ENCODE measurements around the gene APRT. TPM values are rescaled to one million over a fixed set of nuclear protein-coding genes. Genes with fewer than 3 reads are reported as not detected.

Gene APRT
- polyA plus RNA-seq, 1 experiment = 152 TPM

GRCh38 chr16:88804552-88805339 lies 7.0 kb downstream of the APRT start:
- H3K4me3 ChIP-seq (ENCODE audit: low read depth, low read length) = peak overlapping the region; percentile 77
- peaks cover 5% of the 10 kb centered on the region for H3K36me3 ChIP-seq (ENCODE audit: control insufficient read depth, insufficient read depth, low read length)
- POLR2A ChIA-PET = no interaction called here
- no peaks in the 10 kb centered on the region for H3K27me3 ChIP-seq (ENCODE audit: control insufficient read depth, insufficient read depth, low read length)
- TF ChIP-seq CTCF (IDR thresholded peaks at IDR 0.05; ENCODE audit: insufficient read depth, low read depth, low read length) = no peak
- CTCF ChIA-PET = no interaction called here
- DNase-seq (ENCODE audit: low read depth) = no peak

GRCh38 chr16:88804173-88804551 lies 7.6 kb downstream of the APRT start:
- ChIA-PET CTCF (interaction anchor here (2.0 kb wide), 1 partner anchor 11 kb away, joined by 7 read pairs; no protein-coding TSS in a partner anchor), POLR2A (no interaction called here)
- Histone ChIP-seq H3K4me3 (ENCODE audit: low read depth, low read length) (peak overlapping the region; percentile 77), H3K36me3 (ENCODE audit: control insufficient read depth, insufficient read depth, low read length) (peaks cover 3% of the 10 kb centered on the region), H3K27me3 (ENCODE audit: control insufficient read depth, insufficient read depth, low read length) (no peaks in the 10 kb centered on the region)
- TF ChIP-seq CTCF (IDR thresholded peaks at IDR 0.05; ENCODE audit: insufficient read depth, low read depth, low read length) = no peak
- no peak for DNase-seq (ENCODE audit: low read depth)

- POLR2A ChIA-PET = interaction anchor here (0.7 kb wide), 1 partner anchor 10 kb away, joined by 9 read pairs; no protein-coding TSS in a partner anchor
- Histone ChIP-seq H3K36me3 (ENCODE audit: control insufficient read depth, insufficient read depth, low read length) (peaks cover 3% of the 10 kb centered on the region), H3K4me3 (ENCODE audit: low read depth, low read length) (peak within 1 kb of the TSS; percentile 77), H3K27me3 (ENCODE audit: control insufficient read depth, insufficient read depth, low read length) (no peaks in the 10 kb centered on the region)
- no peak for DNase-seq (ENCODE audit: low read depth)
- CTCF ChIA-PET = interaction anchor here (1.0 to 2.0 kb wide), 3 partner anchors 10 to 364 kb away, joined by 3 to 7 read pairs (median 4); no protein-coding TSS in a partner anchor
- no peak for TF ChIP-seq CTCF (IDR thresholded peaks at IDR 0.05; ENCODE audit: insufficient read depth, low read depth, low read length)
Measured at GRCh38 chr16:88803264-88803987, 8.3 kb downstream of the APRT start, which contains the start of gene CDT1. Gene CDT1 (plus strand): TSS chr16:88803789. CDS start chr16:88803832, 43 bp downstream.

GRCh38 chr16:88800277-88800592 lies 11.5 kb downstream of the APRT start:
- POLR2A ChIA-PET = no interaction called here
- DNase-seq (ENCODE audit: low read depth) = no peak
- Histone ChIP-seq H3K27me3 (ENCODE audit: control insufficient read depth, insufficient read depth, low read length) (no peaks in the 10 kb centered on the region), H3K4me3 (ENCODE audit: low read depth, low read length) (no peak overlapping the region), H3K36me3 (ENCODE audit: control insufficient read depth, insufficient read depth, low read length) (no peaks in the 10 kb centered on the region)
- CTCF ChIA-PET = interaction anchor here (0.8 to 4.0 kb wide), 5 partner anchors 15 to 180 kb away, joined by 3 to 19 read pairs (median 5); partner anchors contain the start of gene PIEZO1
- no peak for TF ChIP-seq CTCF (IDR thresholded peaks at IDR 0.05; ENCODE audit: insufficient read depth, low read depth, low read length)

Measured in BJ (cell line).